PC-3 (cell line): Measurements from ENCODE around the gene PPP1R13B.

ENCODE experiments used
- CTCF ChIP-seq: fragments of 300-600 bp; sonication (generic); conservative IDR thresholded peaks from 2 replicates; pipeline ENCODE4 v1.5.1; 2017; ENCODE audit warnings: antibody characterized with exemption, low read depth, mild to moderate bottlenecking, low read length
- EZH2 ChIP-seq: fragments of 300-600 bp; sonication (generic); IDR thresholded peaks from one replicate; pipeline ENCODE4 v1.6.1; 2017; ENCODE audit warnings: antibody characterized with exemption, mild to moderate bottlenecking, low read length; ENCODE audit not compliant: unreplicated experiment
- EZH2phosphoT487 ChIP-seq: fragments of 300-600 bp; sonication (generic); IDR thresholded peaks from 2 replicates; pipeline ENCODE4 v1.6.1; 2018; ENCODE audit warnings: mild to moderate bottlenecking, antibody characterized with exemption, low read length, borderline replicate concordance

- no peak for TF ChIP-seq EZH2
- TF ChIP-seq CTCF, result no peak
- TF ChIP-seq EZH2phosphoT487, result no peak
Observed at GRCh38 chr14:103743691-103744090, 103.7 kb downstream of the PPP1R13B start.
